Stimulated activated CD8-positive, alpha-beta memory T cell treated with anti-CD3 and anti-CD28 coated beads, Interleukin-15, amount 100 ng/mL, for 1 hour (primary cell): ENCODE results near the gene KIAA1586.
"Not testable (repeated sequence)": the region's sequence is repeated elsewhere in the genome, so short reads cannot be mapped to it uniquely, and the experiment has no call there.

Experiments
- DNase-seq: peaks from one replicate; pipeline ENCODE4 v3.0.0-alpha.2; 2020; ENCODE audit warnings: low read depth

KIAA1586 gene, protein sequence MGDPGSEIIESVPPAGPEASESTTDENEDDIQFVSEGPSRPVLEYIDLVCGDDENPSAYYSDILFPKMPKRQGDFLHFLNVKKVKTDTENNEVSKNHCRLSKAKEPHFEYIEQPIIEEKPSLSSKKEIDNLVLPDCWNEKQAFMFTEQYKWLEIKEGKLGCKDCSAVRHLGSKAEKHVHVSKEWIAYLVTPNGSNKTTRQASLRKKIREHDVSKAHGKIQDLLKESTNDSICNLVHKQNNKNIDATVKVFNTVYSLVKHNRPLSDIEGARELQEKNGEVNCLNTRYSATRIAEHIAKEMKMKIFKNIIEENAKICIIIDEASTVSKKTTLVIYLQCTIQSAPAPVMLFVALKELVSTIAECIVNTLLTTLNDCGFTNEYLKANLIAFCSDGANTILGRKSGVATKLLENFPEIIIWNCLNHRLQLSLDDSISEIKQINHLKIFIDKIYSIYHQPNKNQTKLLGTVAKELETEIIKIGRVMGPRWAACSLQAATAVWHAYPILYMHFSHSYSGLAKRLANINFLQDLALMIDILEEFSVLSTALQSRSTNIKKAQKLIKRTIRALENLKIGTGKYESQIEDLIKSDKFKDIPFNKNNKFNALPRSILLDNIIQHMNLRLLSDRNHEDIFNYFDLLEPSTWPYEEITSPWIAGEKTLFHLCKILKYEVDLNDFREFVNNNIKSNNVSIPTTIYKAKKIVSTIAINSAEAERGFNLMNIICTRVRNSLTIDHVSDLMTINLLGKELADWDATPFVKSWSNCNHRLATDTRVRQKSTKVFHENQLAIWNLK

DNA sequence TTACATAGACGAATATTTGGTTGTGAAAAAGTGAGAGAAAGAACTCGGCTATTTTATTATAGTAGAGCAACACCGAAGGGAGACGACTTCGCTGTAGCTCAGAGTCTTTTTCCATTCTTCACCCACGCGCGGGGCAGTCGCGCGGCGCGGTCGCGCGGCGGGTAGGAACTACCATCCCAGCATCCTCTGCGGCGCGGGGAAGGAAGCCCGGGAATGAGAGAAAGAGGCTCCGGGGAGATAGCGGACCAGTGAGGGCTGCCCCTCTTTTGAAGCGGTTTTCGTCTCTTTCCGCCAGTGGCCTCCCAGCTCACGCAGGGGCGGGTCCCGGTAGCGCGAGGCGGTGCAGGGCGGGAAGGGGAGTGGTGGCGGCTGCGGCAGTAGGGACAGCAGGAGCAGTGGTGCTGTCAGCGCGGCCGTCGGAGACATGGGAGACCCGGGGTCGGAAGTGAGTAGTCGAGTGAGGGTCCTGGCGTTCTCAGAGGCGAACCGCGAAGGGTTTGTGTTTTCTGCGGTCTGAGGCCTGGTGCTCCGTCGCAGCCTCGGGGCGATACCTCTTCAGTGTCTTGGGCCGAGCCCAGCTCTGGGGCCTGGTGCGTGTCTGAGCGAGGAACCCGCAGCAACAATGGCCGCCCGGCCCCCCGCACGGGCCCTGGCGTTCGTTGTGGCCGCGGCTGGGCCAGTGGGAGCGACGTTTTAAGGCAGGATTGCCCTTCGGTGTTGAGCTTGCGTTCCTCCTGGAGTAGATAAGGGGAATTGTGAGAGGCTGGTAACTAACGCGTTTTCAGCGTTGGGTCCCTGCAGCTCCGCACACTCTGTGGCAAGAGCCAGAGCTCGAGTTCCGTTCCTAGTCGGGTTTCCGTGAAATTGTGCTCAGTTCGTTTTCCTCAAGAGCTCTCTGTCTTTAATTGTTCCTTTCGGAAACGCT is at the start of gene KIAA1586:
Gene KIAA1586 (plus strand): TSS at position 362 of the 925 bp plus-strand sequence. CDS start 63 bp downstream, at position 425.
- DNase-seq, result peak; percentile 42

DNA sequence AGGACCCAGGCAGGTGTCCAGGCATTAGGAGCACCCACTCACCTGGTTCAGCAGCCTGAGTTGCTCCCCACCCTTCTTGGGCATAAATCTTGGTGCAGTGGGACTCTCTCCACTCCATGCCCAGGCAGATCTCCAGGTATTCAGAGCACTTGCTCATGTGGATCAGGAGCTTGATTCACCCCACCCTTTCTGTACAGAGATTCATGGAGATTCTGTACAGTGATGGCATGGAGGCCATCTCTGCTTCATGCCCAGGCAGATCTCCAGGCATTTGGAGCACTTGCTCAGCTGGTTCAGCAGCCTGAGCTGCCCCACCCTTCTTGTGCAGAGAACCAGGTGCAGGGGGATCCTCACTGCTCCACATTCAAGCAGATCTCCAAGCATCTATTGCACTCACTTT is 47.4 kb upstream of the KIAA1586 start:
- DNase-seq, result no peak

DNA sequence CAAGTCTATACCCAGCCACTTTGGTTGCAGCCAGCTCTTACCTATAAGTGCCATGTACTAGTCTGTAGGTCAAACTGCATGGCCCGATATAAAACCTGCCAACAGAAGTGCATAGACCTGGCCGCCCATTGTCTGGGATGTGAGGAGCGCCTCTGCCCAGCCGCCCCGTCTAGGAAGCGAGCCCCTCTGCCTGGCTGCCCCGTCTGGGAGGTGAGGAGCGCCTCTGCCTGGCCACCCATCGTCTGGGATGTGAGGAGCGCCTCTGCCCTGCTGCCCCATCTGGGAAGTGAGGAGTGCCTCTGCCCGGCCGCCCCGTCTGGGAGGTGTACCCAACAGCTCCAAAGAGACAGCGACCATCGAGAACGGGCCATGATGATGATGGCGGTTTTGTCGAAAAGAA is 46.7 kb upstream of the KIAA1586 start:
- not testable (repeated sequence) for DNase-seq

DNA sequence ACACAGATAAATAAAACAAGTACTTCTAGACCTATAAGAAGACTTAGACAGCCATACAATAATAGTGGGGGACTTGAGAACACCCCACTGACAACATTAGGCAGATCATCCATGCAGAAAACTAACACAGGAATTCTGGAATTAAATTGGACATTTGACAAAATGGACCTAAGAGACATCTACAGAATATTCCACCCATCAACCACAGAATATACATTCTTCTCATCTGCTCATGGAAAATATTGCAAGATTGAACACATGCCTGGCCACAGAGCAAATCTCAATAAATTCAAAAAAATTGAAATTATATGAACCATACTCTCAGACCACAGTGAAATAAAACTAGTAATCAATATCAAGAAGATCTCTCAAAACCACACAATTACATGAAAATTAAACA is 44.3 kb upstream of the KIAA1586 start:
- no peak for DNase-seq

DNA sequence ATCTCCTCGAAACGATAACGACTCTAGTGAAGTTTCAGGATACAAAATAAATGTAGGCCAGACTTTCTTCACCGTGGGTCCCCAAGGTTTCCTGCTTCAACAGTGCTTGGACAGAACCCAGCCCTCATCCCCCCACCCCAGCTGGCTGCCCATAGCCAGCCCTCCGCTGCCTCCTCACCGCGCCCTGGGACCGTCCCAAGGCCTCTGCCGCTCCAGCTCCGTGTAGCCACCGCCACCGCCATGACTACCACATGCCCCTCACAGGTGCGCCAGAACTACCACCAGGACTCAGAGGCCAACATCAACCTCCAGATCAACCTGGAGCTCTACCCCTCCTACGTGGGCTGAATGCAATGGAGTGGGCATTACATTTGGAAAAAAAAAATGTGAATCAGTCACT is 42.2 kb upstream of the KIAA1586 start:
- no peak for DNase-seq

DNA sequence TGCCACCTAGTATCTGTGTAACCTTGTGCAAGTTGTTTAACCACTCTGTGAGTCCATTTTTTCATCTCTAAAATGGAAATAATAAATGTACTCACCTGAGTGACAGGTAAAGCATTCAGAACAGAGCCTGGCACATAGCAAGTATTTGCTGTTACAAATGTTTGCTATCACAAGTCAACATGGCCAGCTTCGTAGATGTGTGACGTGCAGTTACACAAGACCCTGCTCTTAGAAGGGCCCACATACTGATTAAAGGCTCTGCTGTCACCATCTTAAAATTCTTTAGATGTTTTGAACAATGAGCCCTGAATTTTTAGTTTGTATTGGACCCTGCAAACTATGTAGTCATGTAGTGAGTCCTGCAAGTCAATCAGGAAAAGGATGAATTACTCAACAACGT is 40.4 kb upstream of the KIAA1586 start:
- no peak for DNase-seq

DNA sequence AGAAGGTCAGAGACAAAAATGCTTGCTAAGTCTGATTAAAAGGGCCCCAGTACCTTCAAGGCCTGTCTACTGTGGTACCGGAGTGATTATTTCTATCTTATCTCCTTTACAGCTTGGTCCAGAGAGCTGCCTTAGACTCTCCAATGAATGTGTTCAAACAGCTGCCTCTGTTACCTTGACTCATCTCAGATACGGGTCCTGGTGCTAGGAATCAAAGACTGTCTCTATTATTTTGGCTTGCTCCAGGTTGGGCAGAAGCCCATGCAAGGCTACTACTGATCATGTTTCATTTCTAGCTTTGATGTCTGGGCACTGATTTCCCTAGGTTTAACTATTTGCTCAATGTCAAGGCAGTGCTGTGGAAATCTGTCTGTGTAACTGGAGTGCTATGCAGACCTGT is 38.4 kb upstream of the KIAA1586 start:
- not testable (repeated sequence) for DNase-seq

DNA sequence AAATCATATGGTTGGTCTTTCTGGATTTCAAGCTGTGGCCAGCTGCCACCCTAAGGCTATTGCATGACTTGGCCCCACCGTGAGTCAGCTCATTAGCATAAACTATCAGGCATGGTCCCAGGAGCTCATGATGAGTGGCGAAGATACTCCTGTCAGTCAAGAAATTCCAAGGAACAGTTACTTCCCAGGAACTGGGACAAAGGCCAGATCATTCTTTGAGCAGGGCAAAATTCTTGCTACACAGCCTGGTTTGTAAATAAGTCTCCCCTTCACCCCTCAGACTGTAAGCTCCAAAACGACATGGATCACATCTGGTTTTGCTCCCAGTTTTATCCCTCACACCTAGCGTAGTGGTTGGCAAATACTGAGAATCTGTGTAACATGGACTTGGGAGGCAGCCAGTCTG is 33.0 kb upstream of the KIAA1586 start:
- DNase-seq, result no peak

DNA sequence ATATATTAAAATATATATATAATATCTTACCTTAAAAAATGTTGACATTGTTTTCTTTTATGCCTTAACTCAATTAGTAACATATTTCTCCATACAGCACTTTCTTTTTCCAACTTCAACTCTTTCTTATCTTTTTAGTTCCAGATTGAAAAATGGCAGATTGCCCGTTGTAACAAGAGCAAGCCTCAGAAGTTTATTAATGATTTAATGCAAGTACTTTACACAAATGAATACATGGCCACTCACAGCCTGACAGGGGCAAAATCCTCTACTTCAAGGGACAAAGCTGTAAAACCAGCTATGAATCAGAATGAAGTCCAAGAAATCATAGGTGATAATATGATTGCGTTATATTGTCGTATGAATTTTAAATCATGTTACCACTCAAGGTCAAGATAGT is 29.4 kb upstream of the KIAA1586 start:
- DNase-seq, result no peak

DNA sequence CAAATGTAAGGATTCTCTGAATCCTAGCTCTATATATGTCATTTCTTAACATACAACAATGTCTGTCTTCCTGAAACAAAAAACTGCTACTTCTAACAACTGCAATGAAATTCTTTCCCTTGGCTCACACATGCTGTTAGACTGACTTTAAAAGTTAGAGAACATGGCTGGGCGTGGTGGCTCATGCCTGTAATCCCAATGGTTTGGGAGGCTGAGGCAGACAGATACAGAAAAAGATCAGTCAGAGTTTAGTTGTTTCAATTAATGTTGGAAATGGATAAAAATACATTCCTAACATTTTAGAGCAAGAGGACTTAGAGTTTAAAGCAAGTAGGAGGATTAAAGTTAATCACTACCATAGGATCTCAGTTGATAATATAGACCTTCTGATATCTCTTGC is 28.7 kb upstream of the KIAA1586 start:
- no peak for DNase-seq

DNA sequence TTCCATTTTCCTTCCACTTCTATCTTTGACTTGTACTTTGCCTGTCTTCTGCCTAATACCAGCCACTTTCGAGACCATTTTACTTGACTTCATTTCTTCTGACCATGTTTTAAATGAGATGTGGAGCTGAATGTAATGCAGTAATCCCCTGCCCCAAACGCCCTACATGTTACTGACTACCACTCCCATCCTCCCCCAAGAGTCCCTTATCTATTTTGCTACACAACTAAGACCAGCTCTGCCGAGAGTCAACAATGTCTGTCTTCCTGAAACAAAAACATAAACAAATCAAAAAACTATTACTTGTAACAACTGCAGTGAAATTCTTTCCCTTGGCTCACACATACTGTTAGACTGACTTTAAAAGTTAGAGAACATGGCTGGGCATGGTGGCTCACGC is 27.1 kb upstream of the KIAA1586 start:
- DNase-seq, result no peak

DNA sequence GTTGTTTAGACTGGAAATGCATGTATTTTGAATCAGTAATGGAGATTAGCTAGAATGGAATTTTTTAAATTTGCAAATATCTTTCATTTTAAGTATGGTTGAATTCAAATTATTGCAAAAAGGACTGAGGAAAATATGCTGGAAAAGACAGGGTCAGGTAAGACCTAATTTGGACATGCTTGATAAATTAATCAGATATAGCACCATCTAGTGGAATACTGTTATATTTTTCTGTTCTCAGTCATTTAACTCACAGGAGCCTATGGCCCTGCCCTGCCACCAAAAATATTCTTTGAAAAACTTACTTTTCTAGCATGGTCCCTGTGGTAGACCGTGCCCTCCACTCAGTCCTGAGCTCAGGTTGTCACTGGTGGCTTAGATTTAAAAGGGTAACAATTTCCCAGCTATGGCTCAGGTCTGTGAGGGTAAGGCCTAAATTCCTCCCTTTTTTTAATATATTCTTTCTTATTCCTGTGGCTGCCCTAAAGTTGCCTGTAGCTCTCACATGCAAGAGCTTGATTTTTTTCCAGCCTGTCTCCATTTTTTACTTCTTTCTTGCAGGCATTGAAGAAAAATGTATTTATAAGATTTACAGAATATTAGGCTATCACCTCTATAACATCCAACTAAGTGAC is 25.3 kb upstream of the KIAA1586 start:
- no peak for DNase-seq

DNA sequence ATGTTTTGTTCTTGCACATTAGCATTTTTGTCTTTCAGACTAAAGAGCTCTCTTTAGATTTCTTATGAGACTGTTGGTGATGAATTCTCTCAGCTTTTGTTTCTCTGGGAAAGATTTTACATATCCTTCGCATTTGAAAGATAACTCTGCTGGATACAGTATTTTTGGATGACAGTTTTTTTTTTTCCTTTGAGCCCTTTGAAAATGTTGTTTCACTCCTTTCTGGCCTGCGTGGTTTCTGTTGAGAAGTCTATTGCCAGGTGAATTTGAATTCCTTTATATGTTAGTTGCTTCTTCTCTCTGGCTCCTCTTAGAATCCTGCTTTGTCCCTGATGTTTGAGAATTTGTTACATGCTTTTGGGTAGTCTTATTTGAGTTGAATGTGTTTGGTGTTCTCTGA is 22.2 kb upstream of the KIAA1586 start:
- DNase-seq, result no peak

DNA sequence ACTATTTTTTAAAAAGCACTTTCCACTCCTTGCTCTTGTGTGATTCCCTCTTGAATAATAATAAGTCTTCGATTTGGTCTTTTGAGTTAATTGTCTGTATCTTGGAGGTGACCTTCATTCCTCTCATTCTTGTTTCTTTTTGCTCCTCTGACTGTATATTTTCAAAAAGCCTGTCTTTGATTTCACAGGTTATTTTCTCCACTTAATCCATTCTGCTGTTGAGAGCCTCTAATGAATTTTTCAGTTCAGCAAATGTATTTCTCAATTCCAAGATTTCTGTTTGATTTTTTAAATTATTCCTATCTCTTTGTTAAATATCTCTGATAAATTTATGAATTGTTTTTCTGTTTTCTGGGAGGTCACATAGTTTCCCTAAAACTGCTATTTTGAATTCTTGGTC is 21.7 kb upstream of the KIAA1586 start:
- no peak for DNase-seq

DNA sequence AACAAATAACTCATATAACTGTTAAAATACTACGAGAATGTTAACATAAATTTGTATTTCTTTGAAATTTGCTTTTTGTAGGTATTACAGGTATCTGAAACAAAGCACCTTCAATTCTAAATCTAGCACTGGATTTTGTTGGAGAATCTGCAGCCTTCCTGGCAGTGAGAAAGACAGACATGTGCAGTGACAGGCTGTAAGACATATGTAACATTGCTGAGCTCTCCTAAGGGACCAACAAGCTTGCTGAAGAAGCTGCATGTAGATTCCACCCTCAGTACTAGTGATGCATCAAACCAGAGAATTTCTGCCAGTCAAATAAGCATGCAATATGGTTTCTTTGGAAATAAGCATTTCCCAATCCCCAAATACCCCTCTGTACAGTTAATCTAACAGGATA is 20.5 kb upstream of the KIAA1586 start:
- no peak for DNase-seq

DNA sequence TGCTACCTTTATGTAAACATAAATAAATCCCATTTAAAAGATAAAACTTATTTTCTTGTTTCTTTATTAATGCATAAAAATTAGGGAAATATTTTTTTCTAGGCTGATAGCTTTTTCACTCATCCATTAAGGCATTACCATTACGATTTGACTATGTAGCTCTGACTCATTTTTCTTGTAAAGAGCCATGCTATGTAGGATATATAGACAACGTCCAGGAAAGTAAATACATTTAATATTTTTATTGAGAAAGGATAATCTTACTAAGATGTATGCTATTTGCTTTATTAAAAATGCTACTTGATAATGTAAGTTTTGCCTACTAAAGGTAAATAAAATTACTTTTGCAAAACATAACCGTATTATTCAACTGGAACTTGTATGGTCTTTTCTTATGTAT is 19.2 kb upstream of the KIAA1586 start:
- DNase-seq, result no peak

DNA sequence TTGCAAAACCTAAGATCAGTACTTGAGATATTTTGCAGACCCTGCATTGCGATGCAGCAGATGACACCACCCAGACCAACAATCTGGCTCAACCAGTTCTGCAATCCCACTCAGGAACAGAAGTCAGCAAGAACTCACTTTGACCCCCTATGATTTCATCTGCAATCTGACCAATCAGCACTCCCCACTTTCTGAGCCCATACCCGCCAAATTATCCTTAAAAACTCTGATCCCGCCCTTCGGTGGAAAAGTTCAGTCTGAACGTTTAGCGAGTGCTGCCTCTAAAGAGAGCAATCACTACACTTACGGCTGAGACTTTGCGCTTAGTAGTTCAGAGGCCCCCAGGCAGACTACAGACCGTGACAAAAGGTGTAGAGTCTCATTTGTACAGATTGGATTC is 17.3 kb upstream of the KIAA1586 start:
- no peak for DNase-seq

DNA sequence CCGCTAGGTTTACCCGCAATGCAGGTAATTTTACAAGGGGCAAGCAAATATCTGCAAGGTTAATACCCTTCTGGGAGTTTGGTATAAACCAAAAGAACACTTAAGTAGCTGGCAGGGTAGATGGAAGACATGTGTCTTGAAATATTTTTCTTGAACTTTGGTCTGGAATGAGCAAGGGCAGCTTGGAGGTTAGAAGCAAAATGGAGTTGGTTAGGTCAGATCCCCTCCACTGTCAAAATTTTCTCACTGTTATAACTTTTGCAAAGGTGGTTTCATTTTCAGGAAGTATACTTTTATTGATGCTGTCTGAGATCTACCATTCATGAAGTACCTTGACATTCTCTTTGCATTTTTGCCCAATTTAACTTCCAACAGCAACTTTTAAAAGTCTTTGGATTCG is 13.3 kb upstream of the KIAA1586 start:
- no peak for DNase-seq

DNA sequence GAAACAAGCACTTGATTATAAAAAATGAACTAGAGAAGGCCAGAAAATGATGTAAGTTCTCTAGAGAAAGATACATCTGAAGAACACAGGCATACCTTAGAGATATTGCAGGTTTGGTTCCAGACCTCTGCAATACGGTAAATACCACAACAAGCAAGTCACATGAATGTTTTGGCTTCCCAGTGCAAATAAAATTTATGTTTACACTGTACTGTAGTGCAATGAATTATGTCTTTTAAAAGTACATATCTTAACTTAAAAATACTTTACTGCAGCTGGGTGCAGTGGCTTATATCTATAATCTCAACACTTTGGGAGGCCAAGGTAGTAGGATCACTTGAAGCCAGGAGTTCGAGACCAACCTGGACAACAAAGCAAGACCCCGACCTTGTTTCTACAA is 10.9 kb upstream of the KIAA1586 start:
- no peak for DNase-seq

DNA sequence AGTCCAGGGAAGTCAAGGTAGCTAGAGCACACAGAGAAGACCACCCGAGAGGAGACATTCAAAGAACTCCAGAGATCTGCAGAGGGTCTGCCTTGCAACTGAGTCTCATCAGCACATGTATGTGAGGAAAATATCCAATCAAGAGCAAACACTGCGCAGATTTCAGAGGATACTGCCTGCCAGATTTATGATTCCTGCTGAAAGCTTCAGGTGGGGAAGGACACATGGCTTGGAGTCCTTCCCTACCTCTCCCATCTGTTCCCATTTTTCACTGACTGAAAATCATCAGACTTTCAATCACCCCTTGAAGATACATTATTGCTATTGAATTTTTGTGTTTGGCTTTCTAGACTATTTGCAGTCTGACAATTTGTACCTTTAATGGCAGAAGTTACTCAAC is 7.6 kb upstream of the KIAA1586 start:
- no peak for DNase-seq

DNA sequence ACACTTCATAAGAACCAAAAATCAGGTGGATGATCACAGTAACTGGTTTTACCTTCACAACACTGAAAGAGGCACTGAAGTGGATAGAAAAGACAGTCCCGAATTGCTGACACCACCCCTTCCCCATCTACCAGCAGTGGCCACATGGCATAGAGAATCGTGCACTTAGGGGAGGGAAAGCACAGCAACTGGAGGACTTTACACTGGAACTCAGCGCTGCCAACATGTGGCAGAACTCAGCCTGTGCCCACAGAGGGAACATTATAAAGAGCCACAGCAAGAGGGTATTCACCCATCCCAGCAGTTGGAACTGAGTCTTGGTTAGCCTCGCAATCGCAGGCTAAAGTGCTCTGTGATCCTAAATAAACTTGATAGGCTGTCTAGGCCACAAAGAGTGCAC is 6.5 kb upstream of the KIAA1586 start:
- no peak for DNase-seq

DNA sequence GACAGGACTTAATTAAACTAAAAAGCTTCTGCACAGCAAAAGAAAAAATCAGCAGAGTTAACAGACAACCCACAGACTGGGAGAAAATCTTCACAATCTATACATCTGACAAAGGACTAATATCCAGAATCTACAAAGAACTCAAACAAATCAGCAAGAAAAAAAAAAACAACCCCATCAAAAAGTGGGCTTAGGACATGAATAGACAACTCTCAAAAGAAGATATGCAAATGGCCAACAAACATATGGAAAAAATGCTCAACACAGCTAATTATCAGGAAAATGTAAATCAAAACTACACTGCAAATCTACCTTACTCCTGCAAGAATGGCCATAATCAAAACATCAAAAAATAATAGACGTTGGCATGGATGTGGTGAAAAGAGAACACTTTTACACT is 2.4 kb upstream of the KIAA1586 start:
- DNase-seq, result not testable (repeated sequence)
